GM23338 (cell line): Measurements from ENCODE around the gene GPNMB. TPM values are rescaled to one million over a fixed set of nuclear protein-coding genes. Genes with fewer than 3 reads are reported as not detected.

ENCODE experiments used
- ATAC-seq: fragments of 200-7000 bp; cut with Tn5 transposase; 3 replicates; pipeline ENCODE4 v1.9.1; 2020
- DNase-seq: peaks from one replicate; pipeline ENCODE4 v3.0.0-alpha.2; 2015; ENCODE audit warnings: low spot score
- H2AFZ ChIP-seq: fragments of 200-600 bp; sonication (generic); 2 replicates; pipeline ENCODE4 v1.8.0; 2016; ENCODE audit warnings: antibody characterized with exemption, mild to moderate bottlenecking, moderate library complexity
- H3F3A ChIP-seq: fragments of 200-600 bp; sonication (generic); replicated peaks from 2 replicates; pipeline ENCODE4 v1.8.0; 2017; ENCODE audit warnings: antibody characterized with exemption, mixed run types, low read depth
- H3K27ac ChIP-seq: fragments of 200-600 bp; sonication (generic); 2 replicates; pipeline ENCODE4 v1.6.1; 2016; ENCODE audit warnings: low read depth
- H3K27me3 ChIP-seq: fragments of 200-600 bp; sonication (generic); 2 replicates; pipeline ENCODE4 v1.8.0; 2016; ENCODE audit warnings: mild to moderate bottlenecking, mixed run types, moderate library complexity; ENCODE audit not compliant: insufficient read depth
- H3K36me3 ChIP-seq: fragments of 200-600 bp; sonication (generic); 2 replicates; pipeline ENCODE4 v1.8.0; 2016; ENCODE audit warnings: mild to moderate bottlenecking; ENCODE audit not compliant: insufficient read depth
- H3K4me1 ChIP-seq: fragments of 200-600 bp; sonication (generic); 2 replicates; pipeline ENCODE4 v1.8.0; 2016; ENCODE audit warnings: mild to moderate bottlenecking, moderate library complexity; ENCODE audit not compliant: insufficient read depth
- H3K4me2 ChIP-seq: fragments of 200-600 bp; sonication (generic); 2 replicates; pipeline ENCODE4 v1.7.1; 2017; ENCODE audit warnings: mixed run types
- H3K4me3 ChIP-seq: fragments of 200-600 bp; sonication (generic); 2 replicates; pipeline ENCODE4 v1.6.1; 2016; ENCODE audit warnings: mixed run types
- H3K79me2 ChIP-seq: fragments of 200-600 bp; sonication (generic); replicated peaks from 2 replicates; pipeline ENCODE4 v1.8.0; 2017; ENCODE audit warnings: mild to moderate bottlenecking; ENCODE audit not compliant: insufficient read depth
- H3K9me2 ChIP-seq: fragments of 200-600 bp; sonication (generic); 2 replicates; pipeline ENCODE4 v1.8.0; 2017; ENCODE audit not compliant: insufficient read depth
- H4K20me1 ChIP-seq: fragments of 200-600 bp; sonication (generic); replicated peaks from 2 replicates; pipeline ENCODE4 v1.8.0; 2017; ENCODE audit warnings: mild to moderate bottlenecking; ENCODE audit not compliant: insufficient read depth
- H3K27ac Mint-ChIP-seq: 2 replicates; pipeline ENCODE4 v1.8.0; 2020; ENCODE audit warnings: inconsistent platforms, mild to moderate bottlenecking, moderate library complexity, mixed read lengths
- H3K27me3 Mint-ChIP-seq: 3 replicates; pipeline ENCODE4 v1.8.0; 2022; ENCODE audit warnings: low read depth, mild to moderate bottlenecking, moderate library complexity, mixed read lengths, inconsistent platforms; ENCODE audit not compliant: insufficient read depth, poor library complexity
- H3K36me3 Mint-ChIP-seq: 3 replicates; pipeline ENCODE4 v1.8.0; 2021; ENCODE audit warnings: low read depth, mild to moderate bottlenecking, inconsistent platforms, moderate library complexity, mixed read lengths
- H3K4me1 Mint-ChIP-seq: 3 replicates; pipeline ENCODE4 v1.8.0; 2020; ENCODE audit warnings: mild to moderate bottlenecking, inconsistent platforms, mixed read lengths
- H3K4me3 Mint-ChIP-seq: 3 replicates; pipeline ENCODE4 v1.8.0; 2021; ENCODE audit warnings: moderate library complexity, mild to moderate bottlenecking, inconsistent platforms, mixed read lengths
- H3K9me3 Mint-ChIP-seq: 3 replicates; pipeline ENCODE4 v1.8.0; 2020; ENCODE audit warnings: moderate library complexity, mild to moderate bottlenecking, inconsistent platforms, mixed read lengths
- ETS1 ChIP-seq: IDR thresholded peaks from 2 replicates; pipeline ENCODE4 v1.6.1; 2016; ENCODE audit warnings: antibody characterized with exemption
- EZH2 ChIP-seq: fragments of 200-600 bp; sonication (generic); IDR thresholded peaks from one replicate; pipeline ENCODE4 v1.8.0; 2017; ENCODE audit warnings: antibody characterized with exemption, mild to moderate bottlenecking, low read depth; ENCODE audit not compliant: unreplicated experiment
- JUNB ChIP-seq: IDR thresholded peaks from one replicate; pipeline ENCODE4 v1.6.1; 2016; ENCODE audit warnings: antibody characterized with exemption; ENCODE audit not compliant: unreplicated experiment
- NANOG ChIP-seq: IDR thresholded peaks from 2 replicates; pipeline ENCODE4 v1.6.1; 2016; ENCODE audit warnings: antibody characterized with exemption, borderline replicate concordance
- POLR2AphosphoS5 ChIP-seq: IDR thresholded peaks from 2 replicates; pipeline ENCODE4 v1.6.1; 2016; ENCODE audit warnings: antibody characterized with exemption, low read depth
- STAT1 ChIP-seq: IDR thresholded peaks from one replicate; pipeline ENCODE4 v1.6.1; 2016; ENCODE audit warnings: antibody characterized with exemption; ENCODE audit not compliant: unreplicated experiment
- ZNF114 ChIP-seq: fragments of 250-450 bp; sonication (Bioruptor Pico); IDR thresholded peaks from 2 replicates; pipeline ENCODE4 v1.5.0; 2020; ENCODE audit warnings: mild to moderate bottlenecking, moderate library complexity
- ZNF331 ChIP-seq: fragments of 250-450 bp; sonication (Bioruptor Pico); IDR thresholded peaks from 2 replicates; pipeline ENCODE4 v1.5.0; 2020; ENCODE audit warnings: low read depth, mild to moderate bottlenecking, moderate library complexity
- polyA plus RNA-seq: library from polyadenylated mRNA; unstranded; fragments of >200 nt; fragmentation: Nextera tagmentation; extraction: Ambion mirVana; gene quantifications from 2 replicates; pipeline ENCODE4 v1.2.1, GENCODE V29; 2016
- total RNA-seq: library from RNA; depleted of rRNA; stranded (reverse); fragments of >200 nt; shearing (Covaris generic); gene quantifications from 2 replicates; pipeline ENCODE4 v1.2.3, GENCODE V29; 2014
- TF ChIP-seq, protein P1 (sequence below): IDR thresholded peaks from one replicate; pipeline ENCODE4 v1.6.1; 2018; ENCODE audit warnings: antibody characterized with exemption; ENCODE audit not compliant: unreplicated experiment

The GPNMB gene
- total and polyA plus RNA-seq, 2 experiments from 2014 or later: 0.76 to 1.2 TPM

DNA sequence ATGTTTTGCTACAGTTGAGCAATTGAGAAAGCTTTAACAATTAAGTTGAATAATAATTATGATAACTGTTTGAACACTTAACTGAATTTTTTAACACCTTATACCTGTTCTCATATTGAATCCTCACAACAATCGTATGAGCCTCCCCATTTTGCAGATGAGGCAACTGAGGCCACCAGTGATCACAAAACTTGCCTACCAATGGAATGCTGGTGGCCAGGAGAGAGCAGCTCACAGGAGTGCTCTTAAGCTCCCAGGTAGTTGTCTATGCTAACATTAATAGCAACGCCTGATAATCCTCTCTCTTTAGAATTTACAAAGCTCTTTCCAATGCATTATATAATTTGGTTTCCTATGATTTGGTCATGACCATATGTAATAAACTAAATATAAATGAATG lies 21.6 kb downstream of the GPNMB start:
- Mint-ChIP-seq H3K27me3 (peaks cover 3% of the 10 kb centered on the region), H3K4me3 (no peak overlapping the region), H3K36me3 (no peaks in the 10 kb centered on the region), H3K9me3 (no peaks in the 10 kb centered on the region), H3K4me1 (peaks cover 7% of the 10 kb centered on the region; the same call in 1 of the 3 replicates), H3K27ac (no peak overlapping the region)
- Histone ChIP-seq H3F3A (no peaks in the 10 kb centered on the region), H3K4me3 (no peak overlapping the region), H3K4me1 (no peaks in the 10 kb centered on the region), H4K20me1 (no peaks in the 10 kb centered on the region), H3K79me2 (no peaks in the 10 kb centered on the region), H3K4me2 (no peak overlapping the region), H3K27me3 (no peaks in the 10 kb centered on the region), H2AFZ (no peak overlapping the region), H3K9me2 (no peaks in the 10 kb centered on the region), H3K27ac (no peak overlapping the region), H3K36me3 (no peaks in the 10 kb centered on the region)
- no peak for TF ChIP-seq ZNF331 (CRISPR knock-in tag)
- DNase-seq: no peak
- ATAC-seq: no peak

DNA sequence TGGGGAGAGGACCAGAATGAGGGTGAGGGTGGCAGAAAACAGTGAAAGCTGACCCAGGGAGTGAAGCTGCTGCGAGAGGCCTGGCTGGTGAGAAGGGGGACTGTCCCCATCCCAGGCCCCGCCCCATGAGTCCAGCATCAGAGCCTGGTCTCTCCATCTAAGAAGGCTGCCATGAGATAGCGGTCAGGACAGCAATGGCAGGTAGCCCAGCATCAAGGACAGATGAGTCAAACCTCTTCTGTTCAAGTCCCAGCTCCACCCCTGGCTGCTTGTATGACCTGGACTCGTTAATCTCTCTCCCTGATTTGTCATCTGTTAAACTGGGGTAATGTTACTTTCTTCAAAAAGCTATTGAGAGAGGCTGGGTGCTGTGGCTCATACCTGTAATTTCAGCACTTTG lies 22.2 kb downstream of the GPNMB start:
- Mint-ChIP-seq H3K27ac (no peak overlapping the region), H3K9me3 (no peaks in the 10 kb centered on the region), H3K27me3 (peaks cover 3% of the 10 kb centered on the region), H3K36me3 (no peaks in the 10 kb centered on the region), H3K4me1 (peaks cover 11% of the 10 kb centered on the region), H3K4me3 (no peak overlapping the region)
- H3K9me2 ChIP-seq: no peaks in the 10 kb centered on the region
- H2AFZ ChIP-seq: no peak overlapping the region
- H3K4me2 ChIP-seq: no peak overlapping the region
- H3K79me2 ChIP-seq: no peaks in the 10 kb centered on the region
- TF ChIP-seq POLR2AphosphoS5 (no peak), NANOG (no peak), JUNB (no peak), ETS1 (no peak), STAT1 (no peak), ZNF114 (no peak), ZNF331 (CRISPR knock-in tag) (no peak)
- no peaks in the 10 kb centered on the region for H3K36me3 ChIP-seq
- H3K27ac ChIP-seq: no peak overlapping the region
- H3K4me1 ChIP-seq: no peaks in the 10 kb centered on the region
- ATAC-seq: no peak
- no peak for DNase-seq
- H3F3A ChIP-seq: no peaks in the 10 kb centered on the region
- no peaks in the 10 kb centered on the region for H4K20me1 ChIP-seq
- H3K4me3 ChIP-seq: no peak overlapping the region
- no peaks in the 10 kb centered on the region for H3K27me3 ChIP-seq

DNA sequence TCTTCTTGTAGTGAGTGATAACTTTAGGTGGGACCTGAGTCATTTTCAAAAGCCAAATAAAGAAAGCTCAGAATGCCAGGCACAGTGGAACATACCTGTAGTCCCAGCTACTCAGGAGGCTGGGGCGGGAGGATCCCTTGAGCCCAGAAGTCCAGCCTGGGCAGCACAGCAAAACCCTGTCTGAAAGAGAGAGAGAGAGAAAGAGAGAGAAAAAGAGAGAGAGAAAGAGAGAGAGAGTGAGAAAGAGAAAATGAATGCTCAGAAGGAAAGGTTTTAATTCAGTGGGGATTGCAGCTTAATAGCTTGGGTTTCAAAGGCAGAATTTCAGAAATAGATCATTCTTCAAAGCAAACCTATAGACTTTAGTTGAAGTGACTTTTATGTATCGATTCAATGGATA lies 25.7 kb downstream of the GPNMB start:
- H3K27me3 Mint-ChIP-seq: peaks cover 3% of the 10 kb centered on the region
- no peaks in the 10 kb centered on the region for H3K4me1 ChIP-seq
- ATAC-seq (no peak), DNase-seq (no peak)
- H3K27ac Mint-ChIP-seq: no peak overlapping the region
- H3K36me3 ChIP-seq: no peaks in the 10 kb centered on the region
- H3K9me3 Mint-ChIP-seq: no peaks in the 10 kb centered on the region
- H3K79me2 ChIP-seq: no peaks in the 10 kb centered on the region
- no peak overlapping the region; the same call in 2 of the 3 replicates for H3K4me3 Mint-ChIP-seq
- 0 out of 2 replicates have a peak, but pooled peaks cover 6% of the 10 kb centered on the region for H3F3A ChIP-seq
- H3K4me1 Mint-ChIP-seq: peaks cover 11% of the 10 kb centered on the region
- no peak overlapping the region for H3K4me2 ChIP-seq
- H3K27me3 ChIP-seq: no peaks in the 10 kb centered on the region
- no peaks in the 10 kb centered on the region for H3K9me2 ChIP-seq
- H3K36me3 Mint-ChIP-seq: no peaks in the 10 kb centered on the region
- H3K4me3 ChIP-seq: no peak overlapping the region
- H2AFZ ChIP-seq: peak overlapping the region; percentile 93; the same call in 1 of the 2 replicates
- H3K27ac ChIP-seq: no peak overlapping the region
- no peaks in the 10 kb centered on the region for H4K20me1 ChIP-seq
- no peak for TF ChIP-seq EZH2
- TF ChIP-seq, protein P1, sequence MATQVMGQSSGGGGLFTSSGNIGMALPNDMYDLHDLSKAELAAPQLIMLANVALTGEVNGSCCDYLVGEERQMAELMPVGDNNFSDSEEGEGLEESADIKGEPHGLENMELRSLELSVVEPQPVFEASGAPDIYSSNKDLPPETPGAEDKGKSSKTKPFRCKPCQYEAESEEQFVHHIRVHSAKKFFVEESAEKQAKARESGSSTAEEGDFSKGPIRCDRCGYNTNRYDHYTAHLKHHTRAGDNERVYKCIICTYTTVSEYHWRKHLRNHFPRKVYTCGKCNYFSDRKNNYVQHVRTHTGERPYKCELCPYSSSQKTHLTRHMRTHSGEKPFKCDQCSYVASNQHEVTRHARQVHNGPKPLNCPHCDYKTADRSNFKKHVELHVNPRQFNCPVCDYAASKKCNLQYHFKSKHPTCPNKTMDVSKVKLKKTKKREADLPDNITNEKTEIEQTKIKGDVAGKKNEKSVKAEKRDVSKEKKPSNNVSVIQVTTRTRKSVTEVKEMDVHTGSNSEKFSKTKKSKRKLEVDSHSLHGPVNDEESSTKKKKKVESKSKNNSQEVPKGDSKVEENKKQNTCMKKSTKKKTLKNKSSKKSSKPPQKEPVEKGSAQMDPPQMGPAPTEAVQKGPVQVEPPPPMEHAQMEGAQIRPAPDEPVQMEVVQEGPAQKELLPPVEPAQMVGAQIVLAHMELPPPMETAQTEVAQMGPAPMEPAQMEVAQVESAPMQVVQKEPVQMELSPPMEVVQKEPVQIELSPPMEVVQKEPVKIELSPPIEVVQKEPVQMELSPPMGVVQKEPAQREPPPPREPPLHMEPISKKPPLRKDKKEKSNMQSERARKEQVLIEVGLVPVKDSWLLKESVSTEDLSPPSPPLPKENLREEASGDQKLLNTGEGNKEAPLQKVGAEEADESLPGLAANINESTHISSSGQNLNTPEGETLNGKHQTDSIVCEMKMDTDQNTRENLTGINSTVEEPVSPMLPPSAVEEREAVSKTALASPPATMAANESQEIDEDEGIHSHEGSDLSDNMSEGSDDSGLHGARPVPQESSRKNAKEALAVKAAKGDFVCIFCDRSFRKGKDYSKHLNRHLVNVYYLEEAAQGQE: no peak
